K562 (cell line): ENCODE data around the gene ZNF774. TPM values are rescaled to one million over a fixed set of nuclear protein-coding genes. Genes with fewer than 3 reads are reported as not detected.

ENCODE experiments used
- ATAC-seq: fragments of 200-7000 bp; cut with Tn5 transposase; 3 replicates; pipeline ENCODE4 v1.9.1; 2020; ENCODE audit warnings: moderate library complexity
- BruUV-seq: library from RNA; stranded (reverse); fragments of 400-500 nt; replicated peaks from 2 replicates; lab custom pipeline; 2021; lab: Mats Ljungman, UMichigan
- CTCF ChIA-PET: fragments of 300-600 bp; formaldehyde crosslinking; extraction: SDS; loops from one replicate; lab custom pipeline; 2021; ENCODE audit warnings: low intra/inter-chr PET ratio; lab: Yijun Ruan, JAX
- POLR2A ChIA-PET: fragments of 300-600, 350-650 bp; sonication (Branson Sonifier 250); formaldehyde crosslinking; extraction: SDS; loops from one replicate; lab custom pipeline; 2021; ENCODE audit warnings: antibody characterized with exemption, inconsistent platforms; lab: Yijun Ruan, JAX
- DNase-seq, 4 experiments: peaks; one replicate each; pipeline versions ENCODE4 v3.0.0 to v3.0.0-alpha.2; 2011 to 2018; ENCODE audit warnings: low spot score in 3 of 4, mixed read lengths in 3 of 4; ENCODE audit errors: extremely low read depth in 1 of 4
- FAIRE-seq: peaks from 2 replicates; lab custom pipeline; 2011; peaks lifted over from hg19 to GRCh38; lab: Jason Lieb, UNC
- H2AFZ ChIP-seq: 2 replicates; pipeline ENCODE4 v1.6.0; 2011; ENCODE audit warnings: low read depth, low read length, control low read depth, inconsistent platforms
- H3K27ac ChIP-seq: fragments of 200-600 bp; 3 replicates; pipeline ENCODE4 v1.8.0; 2011; ENCODE audit warnings: low read depth, mild to moderate bottlenecking, control low read depth, inconsistent platforms, low read length, moderate library complexity, mixed read lengths; ENCODE audit errors: extremely low read depth
- H3K27me3 ChIP-seq, 2 experiments: fragments of 300-600 bp in 1 of 2; 2 replicates in 1 of 2; 3 replicates in 1 of 2; pipeline versions ENCODE4 v1.6.0 to v1.8.0; 2011; ENCODE audit warnings: inconsistent platforms in 2 of 2, low read length in 2 of 2, mild to moderate bottlenecking in 1 of 2, mixed read lengths in 1 of 2, moderate library complexity in 1 of 2; ENCODE audit not compliant: control insufficient read depth in 2 of 2, insufficient read depth in 2 of 2
- H3K36me3 ChIP-seq: fragments of 300-600 bp; 3 replicates; pipeline ENCODE4 v1.8.0; 2011; ENCODE audit warnings: mild to moderate bottlenecking, low read length, inconsistent platforms; ENCODE audit not compliant: control insufficient read depth, insufficient read depth
- H3K4me1 ChIP-seq, 2 experiments: fragments of 200-600 bp in 1 of 2; replicated peaks in 1 of 2; 2 replicates in 1 of 2; 3 replicates in 1 of 2; pipeline versions ENCODE4 v1.5.1 to v1.8.0; 2011; ENCODE audit warnings: inconsistent platforms in 2 of 2, low read length in 2 of 2, mild to moderate bottlenecking in 1 of 2, mixed read lengths in 1 of 2, moderate library complexity in 1 of 2; ENCODE audit not compliant: control insufficient read depth in 2 of 2, insufficient read depth in 2 of 2
- H3K4me2 ChIP-seq: 2 replicates; pipeline ENCODE4 v1.6.1; 2011; ENCODE audit warnings: low read length, control low read depth, inconsistent platforms, mixed read lengths; ENCODE audit not compliant: insufficient read depth
- H3K4me3 ChIP-seq: fragments of 200-600 bp; sonication (generic), shearing (Covaris generic); 2 replicates; pipeline ENCODE4 v1.5.1; 2016; ENCODE audit warnings: control low read depth, inconsistent platforms
- H3K79me2 ChIP-seq: fragments of 200-600 bp; 3 replicates; pipeline ENCODE4 v1.8.0; 2011; ENCODE audit warnings: low read length, inconsistent platforms; ENCODE audit not compliant: control insufficient read depth, insufficient read depth
- H3K9ac ChIP-seq, 2 experiments: 2 replicates each; pipeline versions ENCODE4 v1.6.0 to v1.6.1; 2011; ENCODE audit warnings: low read depth in 2 of 2, low read length in 2 of 2, control low read depth in 1 of 2, inconsistent platforms in 1 of 2, mild to moderate bottlenecking in 1 of 2, mixed read lengths in 1 of 2; ENCODE audit not compliant: insufficient read depth in 1 of 2
- H3K9me1 ChIP-seq: one replicate; pipeline ENCODE4 v1.6.0; 2011; ENCODE audit warnings: inconsistent platforms, mild to moderate bottlenecking, low read length, moderate library complexity; ENCODE audit not compliant: control insufficient read depth, insufficient read depth
- H3K9me3 ChIP-seq: replicated peaks from 2 replicates; pipeline ENCODE4 v1.5.1; 2011; ENCODE audit warnings: low read depth, low read length, inconsistent platforms; ENCODE audit not compliant: control insufficient read depth, insufficient read depth
- H4K20me1 ChIP-seq: replicated peaks from 2 replicates; pipeline ENCODE4 v1.6.1; 2011; ENCODE audit warnings: low read length, inconsistent platforms, mixed read lengths; ENCODE audit not compliant: control insufficient read depth, insufficient read depth
- HNRNPUL1 ChIP-seq: fragments of 200-400 bp; formaldehyde crosslinking; IDR thresholded peaks from 2 replicates; pipeline ENCODE4 v1.6.1; 2017; ENCODE audit warnings: low read length
- ZNF354B ChIP-seq: fragments of 250-450 bp; sonication (Bioruptor Pico); IDR thresholded peaks from 2 replicates; pipeline ENCODE4 v1.4.0; 2020
- WGBS: fragments of 100-300 bp; shearing (Covaris generic); methylation state at CpG from one replicate; pipeline ENCODE4 v1.1.6; 2016; ENCODE audit warnings: low coverage, mixed read lengths; ENCODE audit not compliant: insufficient coverage; ENCODE audit errors: missing lambda C conversion rate; 5-methylcytosine and 5-hydroxymethylcytosine counted together
- in situ Hi-C: fragments of 300-500 bp; cut with MboI; formaldehyde crosslinking; loops from 4 replicates; pipeline ENCODE4 v1.15.0; 2018; ENCODE audit warnings: inconsistent platforms, mixed read lengths
- intact Hi-C: fragments of 100-400 bp; cut with micrococcal nuclease; formaldehyde crosslinking; loops from 2 replicates; pipeline ENCODE4 v1.14.2; 2022
- polyA plus RNA-seq, 8 experiments: library from polyadenylated mRNA; depleted of rRNA in 4 of 8; stranded (reverse) in 5 of 8; unstranded in 3 of 8; fragments of >200 nt; fragmentation: Nextera tagmentation in 2 of 8; fragmentation: Illumina TruSeq in 1 of 8; extraction: Ambion mirVana in 2 of 8; extraction: Trizol in 1 of 8; gene quantifications; 2 replicates each; pipeline versions ENCODE4 v1.2.1 to v1.2.3, GENCODE V29; 2011 to 2014; ENCODE audit warnings: inconsistent platforms in 1 of 8, missing spikeins in 1 of 8
- total RNA-seq, 7 experiments: library from RNA; depleted of rRNA in 6 of 7; stranded (reverse); fragments of >200 nt in 6 of 7; fragmentation: Illumina TruSeq in 2 of 7; extraction: Trizol in 2 of 7; gene quantifications; 2 replicates each; pipeline versions ENCODE4 v1.2.1 to v1.2.3, GENCODE V29; 2011 to 2021; ENCODE audit warnings: low replicate concordance in 1 of 7
- TF ChIP-seq, protein P1 (sequence below): fragments of 250-450 bp; sonication (Bioruptor Pico); IDR thresholded peaks from 2 replicates; pipeline ENCODE4 v1.9.0; 2021; ENCODE audit warnings: mild to moderate bottlenecking
- TF ChIP-seq, protein P2 (sequence below): sonication (generic); formaldehyde crosslinking; IDR thresholded peaks from 2 replicates; pipeline ENCODE4 v1.8.1; 2023; ENCODE audit warnings: mild to moderate bottlenecking, missing genetic modification reagents

The ZNF774 gene
- total and polyA plus RNA-seq, 9 of the 15 experiments (the other 6 are each of a cell fraction or from before 2014, with no cell fraction given), result 0.32 to 2.0 (median 1.2) TPM

DNA sequence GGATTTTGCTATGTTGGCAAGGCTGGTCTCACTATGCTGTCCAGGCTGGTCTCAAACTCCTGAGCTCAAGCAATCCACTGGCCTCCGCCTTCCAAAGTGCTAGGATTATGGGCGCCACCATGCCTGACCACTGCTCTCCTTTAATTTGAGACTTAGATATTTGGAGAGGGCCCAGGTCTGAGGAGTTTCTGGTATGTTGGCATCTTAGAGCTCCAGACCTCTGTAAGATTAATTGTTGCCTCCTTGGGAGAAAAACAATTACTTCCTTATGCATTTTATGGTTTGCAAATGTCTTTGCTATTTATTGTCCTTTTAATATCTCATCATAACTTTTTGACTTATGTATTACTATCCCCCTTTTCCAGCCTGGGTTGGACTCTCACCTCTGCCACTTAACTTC is 2.9 kb downstream of the ZNF774 start:
- Histone ChIP-seq H3K79me2 (peaks cover 4% of the 10 kb centered on the region; the same call in 1 of the 3 replicates), H3K27me3 (no peaks in the 10 kb centered on the region), H3K4me2 (no peak overlapping the region), H3K9me3 (no peaks in the 10 kb centered on the region), H3K9me1 (no peaks in the 10 kb centered on the region), H3K4me1 (peaks cover 3 to 13% of the 10 kb centered on the region in 2 experiments; a peak in 4 of 5 replicates), H3K4me3 (no peak overlapping the region), H4K20me1 (no peaks in the 10 kb centered on the region), H3K36me3 (no peaks in the 10 kb centered on the region), H2AFZ (no peak overlapping the region), H3K9ac (no peak overlapping the region), H3K27ac (no peak overlapping the region)
- FAIRE-seq, result no peak
- TF ChIP-seq, protein P1, sequence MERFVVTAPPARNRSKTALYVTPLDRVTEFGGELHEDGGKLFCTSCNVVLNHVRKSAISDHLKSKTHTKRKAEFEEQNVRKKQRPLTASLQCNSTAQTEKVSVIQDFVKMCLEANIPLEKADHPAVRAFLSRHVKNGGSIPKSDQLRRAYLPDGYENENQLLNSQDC (CRISPR knock-in tag), result no peak
- TF ChIP-seq, protein P2, sequence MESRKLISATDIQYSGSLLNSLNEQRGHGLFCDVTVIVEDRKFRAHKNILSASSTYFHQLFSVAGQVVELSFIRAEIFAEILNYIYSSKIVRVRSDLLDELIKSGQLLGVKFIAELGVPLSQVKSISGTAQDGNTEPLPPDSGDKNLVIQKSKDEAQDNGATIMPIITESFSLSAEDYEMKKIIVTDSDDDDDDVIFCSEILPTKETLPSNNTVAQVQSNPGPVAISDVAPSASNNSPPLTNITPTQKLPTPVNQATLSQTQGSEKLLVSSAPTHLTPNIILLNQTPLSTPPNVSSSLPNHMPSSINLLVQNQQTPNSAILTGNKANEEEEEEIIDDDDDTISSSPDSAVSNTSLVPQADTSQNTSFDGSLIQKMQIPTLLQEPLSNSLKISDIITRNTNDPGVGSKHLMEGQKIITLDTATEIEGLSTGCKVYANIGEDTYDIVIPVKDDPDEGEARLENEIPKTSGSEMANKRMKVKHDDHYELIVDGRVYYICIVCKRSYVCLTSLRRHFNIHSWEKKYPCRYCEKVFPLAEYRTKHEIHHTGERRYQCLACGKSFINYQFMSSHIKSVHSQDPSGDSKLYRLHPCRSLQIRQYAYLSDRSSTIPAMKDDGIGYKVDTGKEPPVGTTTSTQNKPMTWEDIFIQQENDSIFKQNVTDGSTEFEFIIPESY, result no peak
- TF ChIP-seq HNRNPUL1, result no peak
- no peak for TF ChIP-seq ZNF354B (CRISPR knock-in tag)
- in situ Hi-C loops (no loop called here), intact Hi-C loops (no loop called here)
- no peak for ATAC-seq
- WGBS, result 90% methylated on average over 2 of the region's 2 CpGs
- no TSS peak for BruUV-seq
- ChIA-PET CTCF (no interaction called here), POLR2A (interaction anchor here (0.7 kb wide), 1 partner anchor 12 kb away, joined by 3 read pairs; no protein-coding TSS in a partner anchor)
- DNase-seq, result no peak
